HL-60 (cell line): ENCODE data around the gene OPRD1.
"Not testable (repeated sequence)": the region's sequence is repeated elsewhere in the genome, so short reads cannot be mapped to it uniquely, and the experiment has no call there.

Source experiments
- DNase-seq, 2 experiments: peaks; one replicate each; pipeline ENCODE4 v3.0.0-alpha.2; 2010 to 2020; ENCODE audit warnings: low read depth in 1 of 2, low spot score in 1 of 2
- H3K27ac ChIP-seq: fragments of 250-450 bp; sonication (Bioruptor Pico); replicated peaks from 2 replicates; pipeline ENCODE4 v1.5.1; 2020; ENCODE audit warnings: mild to moderate bottlenecking, moderate library complexity
- H3K27me3 ChIP-seq: fragments of 250-450 bp; sonication (Bioruptor Pico); 2 replicates; pipeline ENCODE4 v1.5.1; 2021; ENCODE audit warnings: mild to moderate bottlenecking, moderate library complexity; ENCODE audit not compliant: insufficient read depth, poor library complexity, severe bottlenecking
- H3K4me3 ChIP-seq: replicated peaks from 2 replicates; pipeline ENCODE4 v1.5.1; 2011; ENCODE audit warnings: mild to moderate bottlenecking, control low read depth, low read length; ENCODE audit not compliant: insufficient read depth
- CTCF ChIP-seq: IDR thresholded peaks from one replicate; pipeline ENCODE4 v1.5.1; 2011; ENCODE audit warnings: low read length, control low read depth, inconsistent platforms; ENCODE audit not compliant: insufficient read depth
- GABPA ChIP-seq: IDR thresholded peaks from 2 replicates; pipeline ENCODE4 v1.6.1; 2012; ENCODE audit warnings: low read depth
- POLR2AphosphoS5 ChIP-seq: IDR thresholded peaks from 2 replicates; pipeline ENCODE4 v1.6.1; 2012; ENCODE audit warnings: low read depth
- REST ChIP-seq: IDR thresholded peaks from 2 replicates; pipeline ENCODE4 v1.6.1; 2012; ENCODE audit warnings: low read depth; ENCODE audit not compliant: insufficient replicate concordance
- SPI1 ChIP-seq: IDR thresholded peaks from 2 replicates; pipeline ENCODE4 v1.6.1; 2012; ENCODE audit warnings: low read depth, mild to moderate bottlenecking, borderline replicate concordance

OPRD1 gene

GRCh38 chr1:28875134-28875533 is 63.2 kb downstream of the OPRD1 start:
- H3K27me3 ChIP-seq, H3K27ac ChIP-seq, H3K4me3 ChIP-seq: not testable (repeated sequence)
- peak; percentile 75 for TF ChIP-seq SPI1
- DNase-seq, result peak in 1 of 2 experiments; percentile 47

GRCh38 chr1:28877132-28877781 is 65.3 kb downstream of the OPRD1 start:
- H3K4me3 ChIP-seq, result no peak overlapping the region
- TF ChIP-seq CTCF, result peak; percentile 88
- TF ChIP-seq POLR2AphosphoS5, result no peak
- DNase-seq, result peak; percentile 58 to 78

GRCh38 chr1:28878796-28879195 is 66.8 kb downstream of the OPRD1 start:
- DNase-seq, result no peak
- TF ChIP-seq GABPA (no peak), POLR2AphosphoS5 (no peak), SPI1 (no peak), CTCF (no peak), REST (no peak)
- Histone ChIP-seq H3K4me3 (no peak overlapping the region), H3K27ac (no peak overlapping the region), H3K27me3 (no peaks in the 10 kb centered on the region)

More at GRCh38 chr1:28877132-28877781, 65.3 kb downstream of the OPRD1 start:
- Histone ChIP-seq H3K27me3 (no peaks in the 10 kb centered on the region), H3K27ac (no peak overlapping the region)

GRCh38 chr1:28882009-28882628 is 70.1 kb downstream of the OPRD1 start:
- no peaks in the 10 kb centered on the region for H3K27me3 ChIP-seq
- H3K4me3 ChIP-seq, result no peak overlapping the region
- peak; percentile 57 to 81 for DNase-seq
- TF ChIP-seq GABPA, result no peak
- peak; percentile 93 for TF ChIP-seq CTCF
- peak; percentile 86 for TF ChIP-seq SPI1
- TF ChIP-seq REST, result no peak
- no peak for TF ChIP-seq POLR2AphosphoS5
- H3K27ac ChIP-seq, result no peak overlapping the region
